ENCODE measurements around the gene LMX1A. TPM values are rescaled to one million over a fixed set of nuclear protein-coding genes. Genes with fewer than 3 reads are reported as not detected.

The LMX1A gene
- total and polyA plus RNA-seq, 2 experiments from 2014 or later, result not detected

GRCh38 chr1:165356876-165357275 lies 361 bp upstream of the LMX1A start:
- H3K9me3 Mint-ChIP-seq, result no peaks in the 10 kb centered on the region; the same call in 2 of the 3 replicates
- H3K4me1 Mint-ChIP-seq, result peaks cover 30% of the 10 kb centered on the region
- Histone ChIP-seq H3F3A (replicated peaks; ENCODE audit: low read depth) (0 out of 2 replicates have a peak, but pooled peaks cover 6% of the 10 kb centered on the region), H3K4me2 (peak overlapping the region; percentile 98), H3K4me3 (peak overlapping the region; percentile 71), H3K27me3 (ENCODE audit: insufficient read depth) (peaks cover 96% of the 10 kb centered on the region), H2AFZ (peak overlapping the region; percentile 91), H3K4me1 (ENCODE audit: insufficient read depth) (peaks cover 37% of the 10 kb centered on the region), H3K36me3 (ENCODE audit: insufficient read depth) (no peaks in the 10 kb centered on the region), H3K27ac (ENCODE audit: low read depth) (no peak overlapping the region), H3K79me2 (replicated peaks; ENCODE audit: insufficient read depth) (no peaks in the 10 kb centered on the region), H3K9me2 (ENCODE audit: insufficient read depth) (no peaks in the 10 kb centered on the region), H4K20me1 (replicated peaks; ENCODE audit: insufficient read depth) (peaks cover 12% of the 10 kb centered on the region; the same call in 1 of the 2 replicates)
- peak overlapping the region; percentile 69 for H3K4me3 Mint-ChIP-seq
- peaks cover 76% of the 10 kb centered on the region for H3K27me3 Mint-ChIP-seq (ENCODE audit: insufficient read depth, low read depth, poor library complexity)
- peak; percentile 62 for DNase-seq (ENCODE audit: low spot score)
- peak; percentile 15 for ATAC-seq
- no peak overlapping the region for H3K27ac Mint-ChIP-seq
- TF ChIP-seq, protein P1, sequence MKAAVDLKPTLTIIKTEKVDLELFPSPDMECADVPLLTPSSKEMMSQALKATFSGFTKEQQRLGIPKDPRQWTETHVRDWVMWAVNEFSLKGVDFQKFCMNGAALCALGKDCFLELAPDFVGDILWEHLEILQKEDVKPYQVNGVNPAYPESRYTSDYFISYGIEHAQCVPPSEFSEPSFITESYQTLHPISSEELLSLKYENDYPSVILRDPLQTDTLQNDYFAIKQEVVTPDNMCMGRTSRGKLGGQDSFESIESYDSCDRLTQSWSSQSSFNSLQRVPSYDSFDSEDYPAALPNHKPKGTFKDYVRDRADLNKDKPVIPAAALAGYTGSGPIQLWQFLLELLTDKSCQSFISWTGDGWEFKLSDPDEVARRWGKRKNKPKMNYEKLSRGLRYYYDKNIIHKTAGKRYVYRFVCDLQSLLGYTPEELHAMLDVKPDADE (IDR thresholded peaks at IDR 0.05), result no peak
- TF ChIP-seq EZH2 (IDR thresholded peaks at IDR 0.05; ENCODE audit: low read depth, unreplicated experiment) (peak; percentile 95), ZNF114 (CRISPR knock-in tag; IDR thresholded peaks at IDR 0.05) (no peak), NANOG (IDR thresholded peaks at IDR 0.05; ENCODE audit: borderline replicate concordance) (no peak)
- TF ChIP-seq, protein P2, sequence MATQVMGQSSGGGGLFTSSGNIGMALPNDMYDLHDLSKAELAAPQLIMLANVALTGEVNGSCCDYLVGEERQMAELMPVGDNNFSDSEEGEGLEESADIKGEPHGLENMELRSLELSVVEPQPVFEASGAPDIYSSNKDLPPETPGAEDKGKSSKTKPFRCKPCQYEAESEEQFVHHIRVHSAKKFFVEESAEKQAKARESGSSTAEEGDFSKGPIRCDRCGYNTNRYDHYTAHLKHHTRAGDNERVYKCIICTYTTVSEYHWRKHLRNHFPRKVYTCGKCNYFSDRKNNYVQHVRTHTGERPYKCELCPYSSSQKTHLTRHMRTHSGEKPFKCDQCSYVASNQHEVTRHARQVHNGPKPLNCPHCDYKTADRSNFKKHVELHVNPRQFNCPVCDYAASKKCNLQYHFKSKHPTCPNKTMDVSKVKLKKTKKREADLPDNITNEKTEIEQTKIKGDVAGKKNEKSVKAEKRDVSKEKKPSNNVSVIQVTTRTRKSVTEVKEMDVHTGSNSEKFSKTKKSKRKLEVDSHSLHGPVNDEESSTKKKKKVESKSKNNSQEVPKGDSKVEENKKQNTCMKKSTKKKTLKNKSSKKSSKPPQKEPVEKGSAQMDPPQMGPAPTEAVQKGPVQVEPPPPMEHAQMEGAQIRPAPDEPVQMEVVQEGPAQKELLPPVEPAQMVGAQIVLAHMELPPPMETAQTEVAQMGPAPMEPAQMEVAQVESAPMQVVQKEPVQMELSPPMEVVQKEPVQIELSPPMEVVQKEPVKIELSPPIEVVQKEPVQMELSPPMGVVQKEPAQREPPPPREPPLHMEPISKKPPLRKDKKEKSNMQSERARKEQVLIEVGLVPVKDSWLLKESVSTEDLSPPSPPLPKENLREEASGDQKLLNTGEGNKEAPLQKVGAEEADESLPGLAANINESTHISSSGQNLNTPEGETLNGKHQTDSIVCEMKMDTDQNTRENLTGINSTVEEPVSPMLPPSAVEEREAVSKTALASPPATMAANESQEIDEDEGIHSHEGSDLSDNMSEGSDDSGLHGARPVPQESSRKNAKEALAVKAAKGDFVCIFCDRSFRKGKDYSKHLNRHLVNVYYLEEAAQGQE (IDR thresholded peaks at IDR 0.05; ENCODE audit: unreplicated experiment), result no peak
- no peaks in the 10 kb centered on the region for H3K36me3 Mint-ChIP-seq (ENCODE audit: low read depth)

GRCh38 chr1:165355139-165355976 lies 1.2 kb downstream of the LMX1A start:
- Histone ChIP-seq H3F3A (replicated peaks; ENCODE audit: low read depth) (0 out of 2 replicates have a peak, but pooled peaks cover 6% of the 10 kb centered on the region), H2AFZ (peak overlapping the region; percentile 97), H3K4me1 (ENCODE audit: insufficient read depth) (peaks cover 49% of the 10 kb centered on the region), H3K36me3 (ENCODE audit: insufficient read depth) (no peaks in the 10 kb centered on the region), H3K4me2 (peak overlapping the region; percentile 98), H3K27me3 (ENCODE audit: insufficient read depth) (peaks cover 99% of the 10 kb centered on the region), H4K20me1 (replicated peaks; ENCODE audit: insufficient read depth) (peaks cover 12% of the 10 kb centered on the region; the same call in 1 of the 2 replicates), H3K4me3 (peak overlapping the region; percentile 71), H3K79me2 (replicated peaks; ENCODE audit: insufficient read depth) (no peaks in the 10 kb centered on the region), H3K27ac (ENCODE audit: low read depth) (no peak overlapping the region), H3K9me2 (ENCODE audit: insufficient read depth) (no peaks in the 10 kb centered on the region)
- Mint-ChIP-seq H3K9me3 (no peaks in the 10 kb centered on the region; the same call in 2 of the 3 replicates), H3K27ac (no peak overlapping the region), H3K36me3 (ENCODE audit: low read depth) (no peaks in the 10 kb centered on the region), H3K27me3 (ENCODE audit: insufficient read depth, low read depth, poor library complexity) (peaks cover 88% of the 10 kb centered on the region), H3K4me1 (peaks cover 44% of the 10 kb centered on the region), H3K4me3 (peak overlapping the region; percentile 82)
- ATAC-seq (peak; percentile 6), DNase-seq (ENCODE audit: low spot score) (peak; percentile 58)
- peak; percentile 95 for TF ChIP-seq EZH2phosphoT487 (IDR thresholded peaks at IDR 0.05; ENCODE audit: unreplicated experiment)
- no peak for TF ChIP-seq ZNF114 (CRISPR knock-in tag; IDR thresholded peaks at IDR 0.05)
- peak; percentile 76 for TF ChIP-seq EZH2 (IDR thresholded peaks at IDR 0.05; ENCODE audit: low read depth, unreplicated experiment)

All from GM23338 (cell line).